ENCODE results near the gene SERINC2.

SERINC2 gene

DNA sequence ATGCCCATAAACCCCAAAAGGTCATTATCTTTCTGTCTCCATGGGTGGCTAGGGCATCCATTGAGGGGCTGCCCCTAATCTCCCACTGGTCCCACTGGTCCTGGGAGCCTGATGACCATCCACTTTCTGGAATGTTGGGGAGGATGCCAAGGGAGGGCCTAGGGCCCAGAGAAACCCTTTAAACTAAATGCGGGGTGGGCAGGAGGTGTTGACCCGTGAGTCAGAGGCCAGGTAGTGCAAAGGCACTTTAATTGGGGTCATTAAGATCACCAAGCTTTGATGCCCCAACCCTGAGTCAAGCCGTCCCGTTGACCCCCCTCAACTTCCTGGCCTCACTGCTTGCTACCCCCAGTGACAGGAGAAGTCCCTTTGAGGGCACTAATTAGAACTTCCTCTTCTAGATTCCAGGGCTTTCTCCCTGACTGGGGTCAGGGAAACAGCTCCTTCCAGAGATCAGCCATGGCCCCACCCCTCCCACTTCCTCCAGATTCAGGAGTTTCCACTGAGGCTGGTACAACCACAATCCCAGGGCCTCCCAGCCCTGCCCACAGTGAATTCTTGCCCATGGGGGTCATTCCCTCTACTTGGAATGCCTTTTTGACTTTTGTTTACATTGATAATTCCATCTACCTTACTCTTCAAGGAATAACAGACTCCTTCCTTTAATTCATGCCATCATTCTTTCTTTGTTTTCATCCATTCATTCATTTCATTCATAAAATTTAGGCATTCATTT is 15.5 kb upstream of the SERINC2 start:
- TF ChIP-seq GATA3 (IDR thresholded peaks at IDR 0.05; ENCODE audit: low read depth, low read length) (no peak), GATA2 (IDR thresholded peaks at IDR 0.05; ENCODE audit: low read depth, low read length) (no peak)

DNA sequence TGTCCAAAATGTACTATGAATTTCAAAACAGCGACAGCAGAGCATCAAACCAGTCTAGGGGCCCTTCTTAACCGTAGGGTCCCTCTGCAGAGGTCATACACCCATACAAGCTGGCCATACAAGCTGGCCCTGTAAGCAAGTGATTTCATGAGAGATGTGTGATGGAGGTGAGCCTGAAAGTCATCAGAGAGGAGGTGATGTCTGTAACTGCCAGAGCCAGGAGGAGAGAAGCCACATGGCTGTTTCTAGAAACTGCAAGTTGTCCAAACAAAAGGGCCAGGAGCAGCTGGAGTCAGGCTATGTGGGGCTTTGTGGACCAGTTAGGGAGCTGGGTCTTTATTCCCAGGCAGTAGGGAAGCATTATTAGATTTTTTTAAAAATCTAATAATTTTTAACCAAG is 14.8 kb upstream of the SERINC2 start:
- TF ChIP-seq GATA2 (IDR thresholded peaks at IDR 0.05; ENCODE audit: low read depth, low read length) (no peak), GATA3 (IDR thresholded peaks at IDR 0.05; ENCODE audit: low read depth, low read length) (no peak)

DNA sequence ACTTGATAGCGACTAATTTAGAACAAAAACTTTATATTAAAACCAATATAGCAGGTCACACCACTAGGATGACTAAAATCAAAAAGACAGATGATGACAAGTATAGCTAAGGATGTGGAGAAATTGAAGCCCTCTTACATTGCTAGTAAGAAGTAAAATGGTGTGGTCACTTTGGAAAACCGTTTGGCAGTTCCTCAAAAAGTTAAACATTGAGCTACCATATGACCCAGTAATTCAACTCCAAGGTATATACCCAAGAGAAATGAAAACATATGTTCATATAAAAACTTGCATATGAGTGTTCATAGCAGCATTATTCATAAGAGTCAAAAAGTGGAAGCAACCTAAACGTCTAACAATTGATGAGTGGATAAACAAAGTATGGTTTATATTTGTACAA is 13.0 kb upstream of the SERINC2 start:
- TF ChIP-seq GATA2 (IDR thresholded peaks at IDR 0.05; ENCODE audit: low read depth, low read length) (no peak), GATA3 (IDR thresholded peaks at IDR 0.05; ENCODE audit: low read depth, low read length) (no peak)

DNA sequence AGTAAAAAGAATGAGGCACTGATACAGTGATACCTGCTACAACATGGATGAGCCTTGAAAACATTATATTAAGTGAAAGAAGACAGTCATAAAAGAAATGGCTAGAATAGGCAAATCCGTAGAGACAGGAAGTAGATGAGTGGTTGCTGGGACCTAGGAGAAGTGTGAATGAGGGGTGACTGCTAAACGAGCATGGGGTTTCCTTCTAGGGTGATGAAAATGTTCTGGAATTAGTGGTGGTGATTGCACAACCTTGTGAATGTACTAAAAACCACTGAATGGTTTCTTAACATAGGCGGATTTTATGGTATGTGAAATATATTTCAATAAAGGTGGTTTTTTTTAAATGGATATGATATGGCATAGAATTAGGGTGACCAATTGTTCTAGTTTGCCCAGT is 12.6 kb upstream of the SERINC2 start:
- no peak for TF ChIP-seq GATA3 (IDR thresholded peaks at IDR 0.05; ENCODE audit: low read depth, low read length)

DNA sequence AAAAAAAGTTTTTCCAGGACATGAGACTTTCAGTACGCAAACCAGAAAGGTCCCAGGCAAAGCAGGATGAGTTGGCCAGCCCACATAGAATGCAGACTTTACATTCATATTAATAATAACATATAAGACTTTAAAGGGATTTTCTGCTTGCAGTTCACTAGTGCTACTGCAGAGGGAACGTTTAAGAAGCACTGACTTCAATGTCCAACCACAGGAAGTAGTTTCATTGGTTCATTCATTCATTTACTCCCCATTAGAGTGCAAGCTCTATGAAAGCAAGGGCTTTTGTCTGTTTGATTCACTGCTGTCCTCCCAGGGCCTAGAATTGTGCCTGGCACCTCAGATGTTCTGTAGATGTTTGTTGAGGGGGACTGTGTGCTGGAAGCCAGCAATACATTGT is 11.8 kb upstream of the SERINC2 start:
- TF ChIP-seq GATA2 (IDR thresholded peaks at IDR 0.05; ENCODE audit: low read depth, low read length) = no peak
- TF ChIP-seq GATA3 (IDR thresholded peaks at IDR 0.05; ENCODE audit: low read depth, low read length) = no peak

DNA sequence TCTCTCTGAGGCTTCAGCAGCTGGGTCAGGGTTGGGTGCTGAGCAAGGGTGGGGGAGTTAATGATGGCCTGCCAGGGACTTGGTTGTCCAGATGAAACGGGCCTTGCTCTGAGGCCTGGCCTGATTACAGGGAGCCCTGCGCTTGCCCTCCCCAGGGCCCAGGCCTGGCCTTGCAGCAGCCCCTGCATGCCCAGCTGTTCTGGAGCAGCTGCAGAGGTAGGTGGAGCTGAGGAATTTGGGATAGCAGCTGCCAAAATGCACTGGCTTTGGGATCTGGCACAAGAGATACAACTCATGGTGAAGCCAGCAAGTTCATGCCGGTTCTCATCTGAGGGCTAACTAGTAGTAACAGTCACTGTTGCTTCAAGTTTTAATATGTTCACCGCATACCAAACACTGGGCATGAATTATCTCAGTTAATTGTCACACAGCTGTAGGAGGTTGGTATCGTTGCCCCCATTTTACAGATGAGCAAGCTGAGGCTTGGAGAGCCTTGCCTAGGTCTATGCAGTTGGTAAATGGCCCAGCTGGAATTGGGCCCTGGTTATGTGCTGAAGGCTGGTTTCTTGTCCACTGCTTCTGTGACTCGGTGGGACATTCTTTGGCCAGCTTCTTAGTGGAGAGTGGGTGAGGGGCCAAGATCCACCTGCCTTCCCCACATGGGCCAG is 7.3 kb upstream of the SERINC2 start:
- TF ChIP-seq GATA2 (IDR thresholded peaks at IDR 0.05; ENCODE audit: low read depth, low read length) (no peak), GATA3 (IDR thresholded peaks at IDR 0.05; ENCODE audit: low read depth, low read length) (no peak)

DNA sequence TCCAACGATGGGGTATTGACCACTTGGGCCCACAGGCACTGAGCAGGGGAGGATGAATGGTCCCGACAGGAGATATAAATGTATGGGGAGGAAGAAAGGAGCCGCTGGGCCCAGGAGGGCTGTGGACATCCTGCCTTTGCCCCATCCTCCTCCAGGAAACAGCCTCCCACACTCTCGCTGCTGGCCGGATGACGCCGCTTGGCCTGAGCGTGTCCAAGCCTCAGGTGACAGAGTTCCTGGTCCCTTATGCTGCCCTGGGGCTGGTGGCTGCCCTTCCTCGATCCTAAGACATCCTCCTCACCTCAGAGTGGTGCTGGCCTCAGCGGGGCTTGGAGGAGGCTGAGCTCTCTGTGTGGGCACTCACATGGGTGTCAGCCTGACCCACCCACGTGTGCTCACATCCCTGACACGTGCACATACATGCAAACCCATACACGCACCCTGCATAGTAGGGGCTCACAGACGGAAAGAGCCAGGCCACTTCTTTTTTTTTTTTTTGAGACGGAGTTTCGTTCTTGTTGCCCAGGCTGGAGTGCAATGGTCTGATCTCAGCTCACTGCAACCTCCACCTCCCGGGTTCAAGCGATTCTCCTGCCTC is 5.9 kb upstream of the SERINC2 start:
- no peak for TF ChIP-seq GATA2 (IDR thresholded peaks at IDR 0.05; ENCODE audit: low read depth, low read length)

DNA sequence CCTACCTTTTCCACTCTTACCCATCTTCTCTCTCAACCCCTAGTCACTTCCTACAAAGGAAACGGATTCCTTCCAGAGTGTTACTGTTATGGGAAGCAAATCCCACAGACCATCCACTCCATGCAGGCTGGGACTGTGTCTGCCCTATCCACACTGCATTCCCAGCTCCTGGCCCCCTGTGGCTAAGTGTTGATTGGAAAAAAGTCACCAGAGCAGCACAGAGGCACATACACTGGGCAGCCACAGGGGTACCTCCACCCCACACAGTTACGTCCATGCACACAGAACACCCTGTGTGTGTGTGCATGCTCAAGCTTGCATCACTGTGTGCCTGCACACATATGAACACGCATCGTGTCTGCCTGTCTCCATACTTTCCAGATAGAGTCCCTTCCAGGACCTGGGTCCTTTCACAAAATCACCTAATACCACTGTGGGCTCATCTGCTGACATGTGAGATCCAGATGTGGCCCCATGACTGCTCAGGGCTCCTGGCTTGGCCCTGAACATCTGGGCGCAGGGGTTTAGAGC is 4.2 kb upstream of the SERINC2 start:
- no peak for TF ChIP-seq GATA3 (IDR thresholded peaks at IDR 0.05; ENCODE audit: low read depth, low read length)
- TF ChIP-seq GATA2 (IDR thresholded peaks at IDR 0.05; ENCODE audit: low read depth, low read length) = no peak

DNA sequence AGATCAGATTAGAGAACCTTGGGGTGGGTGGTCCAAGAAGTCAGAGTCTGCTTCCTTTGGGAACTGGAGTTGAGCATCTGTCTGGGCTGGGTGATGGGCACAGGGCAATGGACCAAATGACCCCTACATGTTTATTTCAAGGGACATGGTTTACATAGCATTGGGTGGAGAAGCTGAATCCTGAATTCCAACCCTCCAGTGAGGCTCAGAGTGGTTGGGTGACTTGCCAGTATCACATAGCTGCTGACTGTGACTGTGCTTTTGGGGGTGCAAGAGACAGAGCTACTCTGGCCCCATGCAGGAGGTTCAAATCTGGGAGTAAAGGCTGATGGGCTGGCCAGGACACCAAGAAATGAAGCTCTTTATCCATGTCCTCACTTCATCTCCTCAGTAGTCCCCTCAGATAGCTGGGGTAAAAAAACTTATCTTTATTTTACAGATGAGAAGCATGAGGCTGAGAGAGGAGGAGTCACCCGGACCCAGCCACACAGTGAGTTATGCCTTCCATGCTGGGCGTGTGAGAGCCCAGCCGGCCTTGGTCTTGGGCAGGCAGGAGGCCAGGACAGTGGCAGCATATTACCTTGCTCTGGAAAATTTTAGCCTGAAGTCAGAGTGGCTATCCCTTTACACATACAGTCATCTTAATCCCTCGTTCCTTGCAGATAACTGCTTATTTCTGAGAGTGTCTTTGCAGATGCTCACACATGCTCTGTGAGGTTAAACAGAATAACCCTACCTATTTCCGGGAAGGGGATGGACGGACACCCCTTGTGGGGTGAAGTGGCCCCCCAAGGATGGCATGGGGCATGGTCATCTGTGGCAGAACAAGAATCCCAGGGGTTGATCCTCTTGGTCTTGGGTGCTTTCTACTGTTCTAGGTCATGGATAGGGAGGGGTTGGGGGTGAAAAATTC is 2.8 kb upstream of the SERINC2 start:
- no peak for TF ChIP-seq GATA3 (IDR thresholded peaks at IDR 0.05; ENCODE audit: low read depth, low read length)
- no peak for TF ChIP-seq GATA2 (IDR thresholded peaks at IDR 0.05; ENCODE audit: low read depth, low read length)

DNA sequence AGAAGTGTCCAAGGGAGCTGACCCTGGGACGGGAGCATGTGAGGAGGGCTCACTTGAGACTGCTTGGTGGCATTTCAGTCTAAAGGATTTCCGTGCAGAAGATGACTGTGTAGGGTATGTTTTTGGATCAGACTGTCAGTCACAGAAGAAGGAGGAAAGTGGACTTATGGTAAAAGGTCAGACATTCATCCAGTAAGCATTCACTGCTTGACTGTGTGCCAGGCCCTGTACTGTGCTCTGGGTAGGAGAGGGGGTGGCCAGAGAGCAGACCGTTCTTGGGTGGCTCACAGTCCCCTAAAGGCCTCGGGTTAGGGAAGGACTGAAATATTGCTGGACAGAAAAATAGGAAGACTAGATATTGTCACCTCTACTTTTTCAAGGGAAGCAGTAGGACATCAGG is 2.1 kb upstream of the SERINC2 start:
- TF ChIP-seq GATA2 (IDR thresholded peaks at IDR 0.05; ENCODE audit: low read depth, low read length) (no peak), GATA3 (IDR thresholded peaks at IDR 0.05; ENCODE audit: low read depth, low read length) (no peak)

DNA sequence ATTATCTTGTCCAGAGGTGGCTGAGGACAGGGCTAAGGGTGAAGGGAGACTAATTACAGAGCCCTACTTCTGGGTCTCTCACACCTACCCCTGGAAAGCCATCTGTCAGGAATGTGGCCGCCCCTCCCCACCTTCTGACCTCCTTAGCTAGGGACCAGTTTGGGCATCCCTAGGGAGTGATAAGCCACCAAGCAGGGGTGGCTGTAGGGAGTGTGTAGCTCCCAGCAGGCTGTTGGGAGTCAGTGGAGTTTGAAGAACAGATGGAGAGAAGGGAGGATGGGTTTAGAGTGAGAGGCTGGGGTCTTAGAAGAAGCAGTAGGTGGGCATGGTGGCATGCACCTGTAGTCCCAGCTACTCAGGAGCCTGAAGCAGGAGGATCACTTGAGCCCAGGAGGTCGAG is 808 bp upstream of the SERINC2 start:
- no peak for TF ChIP-seq GATA3 (IDR thresholded peaks at IDR 0.05; ENCODE audit: low read depth, low read length)
- no peak for TF ChIP-seq GATA2 (IDR thresholded peaks at IDR 0.05; ENCODE audit: low read depth, low read length)

DNA sequence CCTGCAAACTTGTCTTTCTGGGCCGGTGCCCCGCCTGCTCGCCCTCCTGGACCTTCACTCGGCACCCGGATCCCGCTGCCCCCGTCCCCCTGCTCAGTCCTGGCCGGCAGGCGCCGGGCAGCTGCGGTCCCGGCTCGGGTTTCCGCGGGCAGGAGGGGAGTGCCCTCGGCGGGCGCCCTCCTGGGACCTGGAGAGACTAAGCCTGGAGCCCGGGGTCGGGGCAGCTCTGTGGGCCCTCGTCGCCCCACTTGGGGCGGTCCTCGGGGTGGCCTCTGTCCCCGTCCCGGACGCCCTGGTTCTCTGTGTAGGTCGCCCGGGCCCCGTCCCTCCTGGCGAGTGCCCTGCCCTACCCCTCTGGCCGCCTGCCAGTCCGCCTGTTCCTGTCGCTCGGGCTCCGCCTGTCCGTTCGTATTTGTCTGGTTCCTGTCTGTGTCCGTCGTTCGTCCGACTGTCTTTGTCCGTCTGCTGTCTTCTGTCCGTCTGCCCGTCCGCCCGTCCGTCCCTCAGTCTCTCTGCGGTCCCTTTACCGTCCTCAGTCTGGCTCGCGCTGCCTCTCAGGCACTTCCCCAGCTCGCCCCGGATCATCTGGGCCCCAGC is 490 bp downstream of the SERINC2 start:
- TF ChIP-seq GATA2 (IDR thresholded peaks at IDR 0.05; ENCODE audit: low read depth, low read length) (no peak), GATA3 (IDR thresholded peaks at IDR 0.05; ENCODE audit: low read depth, low read length) (no peak)

DNA sequence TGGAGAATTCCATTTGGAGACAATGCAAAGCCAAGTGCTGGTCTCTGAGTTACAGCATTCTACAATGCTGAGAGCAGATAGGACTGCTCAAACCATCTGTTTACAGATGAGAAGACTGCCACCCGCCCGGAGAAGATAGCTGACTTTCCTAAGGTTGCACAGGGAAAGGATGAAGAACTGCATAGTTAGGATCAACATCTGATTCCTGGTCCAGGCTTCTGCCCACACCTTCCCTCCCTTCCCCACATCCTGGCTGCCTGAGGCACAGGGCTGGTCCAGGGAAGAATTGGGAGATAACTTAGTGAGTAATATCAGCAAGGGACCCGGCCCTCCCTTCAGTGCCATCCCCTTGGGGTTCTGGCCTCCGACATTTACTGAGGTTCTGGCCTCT is 2.0 kb downstream of the SERINC2 start:
- no peak for TF ChIP-seq GATA2 (IDR thresholded peaks at IDR 0.05; ENCODE audit: low read depth, low read length)
- TF ChIP-seq GATA3 (IDR thresholded peaks at IDR 0.05; ENCODE audit: low read depth, low read length) = no peak

DNA sequence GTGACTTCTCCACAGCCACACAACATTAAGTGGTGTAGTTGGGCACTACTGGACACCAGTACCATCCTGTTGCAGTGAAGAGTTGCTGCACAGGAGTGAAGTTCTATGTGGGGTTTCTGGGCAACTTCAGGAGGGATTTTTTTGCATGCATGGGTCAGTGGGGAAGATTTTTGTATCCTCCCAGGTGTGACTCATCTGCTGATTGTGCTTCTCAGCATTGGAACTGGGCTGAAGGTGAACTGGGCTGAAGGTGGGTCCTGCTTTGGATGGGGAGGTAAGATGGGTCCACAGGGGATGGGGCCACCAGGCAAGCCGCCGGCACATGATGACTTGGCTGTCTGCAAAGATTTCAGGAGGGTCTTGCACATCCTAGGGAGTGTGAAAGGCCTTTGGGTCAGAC is 2.6 kb downstream of the SERINC2 start:
- TF ChIP-seq GATA2 (IDR thresholded peaks at IDR 0.05; ENCODE audit: low read depth, low read length) (no peak), GATA3 (IDR thresholded peaks at IDR 0.05; ENCODE audit: low read depth, low read length) (no peak)
